WTC11 (cell line): ENCODE data around the gene MED9. TPM values are rescaled to one million over a fixed set of nuclear protein-coding genes. Genes with fewer than 3 reads are reported as not detected.

Experiments used
- ATAC-seq: fragments of 200-7000 bp; cut with Tn5 transposase; 2 replicates; pipeline ENCODE4 v1.10.0; 2021; ENCODE audit warnings: mild to moderate bottlenecking, moderate library complexity
- CTCF ChIA-PET: fragments of 300-600 bp; sonication (Branson Sonifier 250); formaldehyde crosslinking; loops from one replicate; lab custom pipeline; 2021; ENCODE audit warnings: antibody characterized with exemption; lab: Charles Lee
- POLR2A ChIA-PET: fragments of 350-600 bp; sonication (Branson Sonifier 250); formaldehyde crosslinking; loops from one replicate; lab custom pipeline; 2021; ENCODE audit warnings: antibody characterized with exemption; lab: Charles Lee
- DNase-seq: peaks from one replicate; pipeline ENCODE4 v3.0.0; 2021; ENCODE audit warnings: low spot score
- H3K27ac Mint-ChIP-seq: 2 replicates; pipeline ENCODE4 v1.8.0; 2021; ENCODE audit warnings: mixed read lengths
- H3K27me3 Mint-ChIP-seq: 2 replicates; pipeline ENCODE4 v1.8.0; 2021; ENCODE audit warnings: low read depth, mild to moderate bottlenecking, moderate library complexity, mixed read lengths
- H3K36me3 Mint-ChIP-seq: 2 replicates; pipeline ENCODE4 v1.8.0; 2021; ENCODE audit warnings: mixed read lengths
- H3K4me1 Mint-ChIP-seq: 2 replicates; pipeline ENCODE4 v1.8.0; 2022; ENCODE audit warnings: mixed read lengths
- H3K4me3 Mint-ChIP-seq: 2 replicates; pipeline ENCODE4 v1.8.0; 2021; ENCODE audit warnings: mild to moderate bottlenecking, moderate library complexity, mixed read lengths
- H3K9me3 Mint-ChIP-seq: 2 replicates; pipeline ENCODE4 v1.8.0; 2021; ENCODE audit warnings: mixed read lengths
- ATF1 ChIP-seq: sonication (generic); formaldehyde crosslinking; IDR thresholded peaks from 2 replicates; pipeline ENCODE4 v1.8.1; 2023; ENCODE audit warnings: mild to moderate bottlenecking, moderate library complexity, missing genetic modification reagents
- ATF3 ChIP-seq: sonication (generic); formaldehyde crosslinking; conservative IDR thresholded peaks from 2 replicates; pipeline ENCODE4 v1.8.1; 2022; ENCODE audit warnings: mild to moderate bottlenecking, missing genetic modification reagents
- ATF6 ChIP-seq: sonication (generic); formaldehyde crosslinking; IDR thresholded peaks from 2 replicates; pipeline ENCODE4 v1.8.1; 2023; ENCODE audit warnings: mild to moderate bottlenecking, missing genetic modification reagents
- CTCF ChIP-seq: fragments of 200-600 bp; IDR thresholded peaks from 2 replicates; pipeline ENCODE4 v1.8.0; 2022; ENCODE audit warnings: antibody characterized with exemption
- ELF4 ChIP-seq: sonication (generic); formaldehyde crosslinking; IDR thresholded peaks from 2 replicates; pipeline ENCODE4 v1.8.1; 2022; ENCODE audit warnings: low read depth, mild to moderate bottlenecking, moderate library complexity, missing genetic modification reagents
- FOXJ3 ChIP-seq: sonication (generic); formaldehyde crosslinking; IDR thresholded peaks from 2 replicates; pipeline ENCODE4 v1.9.0; 2021; ENCODE audit warnings: missing genetic modification reagents, mild to moderate bottlenecking, borderline replicate concordance
- HMGA2 ChIP-seq: fragments of 250-450 bp; sonication (Bioruptor Pico); IDR thresholded peaks from 2 replicates; pipeline ENCODE4 v1.4.0; 2021; ENCODE audit warnings: mild to moderate bottlenecking, moderate library complexity
- KAT7 ChIP-seq: sonication (generic); formaldehyde crosslinking; IDR thresholded peaks from 2 replicates; pipeline ENCODE4 v1.8.1; 2023; ENCODE audit warnings: missing genetic modification reagents, mild to moderate bottlenecking, borderline replicate concordance
- MYBL2 ChIP-seq: sonication (generic); formaldehyde crosslinking; IDR thresholded peaks from 2 replicates; pipeline ENCODE4 v1.8.1; 2023; ENCODE audit warnings: mild to moderate bottlenecking, moderate library complexity, missing genetic modification reagents
- NFATC4 ChIP-seq: fragments of 250-450 bp; sonication (Bioruptor Pico); IDR thresholded peaks from 2 replicates; pipeline ENCODE4 v1.9.0; 2021; ENCODE audit warnings: mild to moderate bottlenecking
- NFE2L1 ChIP-seq: sonication (generic); formaldehyde crosslinking; IDR thresholded peaks from 2 replicates; pipeline ENCODE4 v1.8.1; 2023; ENCODE audit warnings: missing genetic modification reagents
- NFYB ChIP-seq: sonication (generic); formaldehyde crosslinking; conservative IDR thresholded peaks from 2 replicates; pipeline ENCODE4 v1.8.0; 2022; ENCODE audit warnings: low read depth, missing genetic modification reagents
- NR3C1 ChIP-seq: sonication (generic); formaldehyde crosslinking; conservative IDR thresholded peaks from 2 replicates; pipeline ENCODE4 v1.8.1; 2023; ENCODE audit warnings: low read depth, mild to moderate bottlenecking, missing genetic modification reagents
- OVOL2 ChIP-seq: fragments of 250-450 bp; sonication (Bioruptor Pico); IDR thresholded peaks from 2 replicates; pipeline ENCODE4 v1.9.0; 2021; ENCODE audit warnings: mild to moderate bottlenecking, borderline replicate concordance
- PRRX2 ChIP-seq: fragments of 250-450 bp; sonication (Bioruptor Pico); IDR thresholded peaks from 2 replicates; pipeline ENCODE4 v1.8.0; 2021; ENCODE audit warnings: mild to moderate bottlenecking
- RELA ChIP-seq: sonication (generic); formaldehyde crosslinking; IDR thresholded peaks from 2 replicates; pipeline ENCODE4 v1.8.1; 2022; ENCODE audit warnings: missing genetic modification reagents, mild to moderate bottlenecking, borderline replicate concordance
- SOX15 ChIP-seq: fragments of 250-450 bp; sonication (Bioruptor Pico); IDR thresholded peaks from 2 replicates; pipeline ENCODE4 v1.9.0; 2021; ENCODE audit warnings: mild to moderate bottlenecking
- TCF7 ChIP-seq: sonication (generic); formaldehyde crosslinking; IDR thresholded peaks from 2 replicates; pipeline ENCODE4 v1.8.0; 2022; ENCODE audit warnings: mild to moderate bottlenecking, low read depth, missing genetic modification reagents, moderate library complexity
- TEAD4 ChIP-seq: sonication (generic); formaldehyde crosslinking; IDR thresholded peaks from 2 replicates; pipeline ENCODE4 v1.8.0; 2022; ENCODE audit warnings: mild to moderate bottlenecking, missing genetic modification reagents
- USF1 ChIP-seq: sonication (generic); formaldehyde crosslinking; IDR thresholded peaks from 2 replicates; pipeline ENCODE4 v1.8.0; 2022; ENCODE audit warnings: mild to moderate bottlenecking, missing genetic modification reagents
- ZBTB21 ChIP-seq: sonication (generic); formaldehyde crosslinking; IDR thresholded peaks from 2 replicates; pipeline ENCODE4 v1.8.1; 2023; ENCODE audit warnings: mild to moderate bottlenecking, missing genetic modification reagents, borderline replicate concordance
- ZNF138 ChIP-seq: sonication (generic); formaldehyde crosslinking; conservative IDR thresholded peaks from 2 replicates; pipeline ENCODE4 v1.8.1; 2022; ENCODE audit warnings: mild to moderate bottlenecking, moderate library complexity, missing genetic modification reagents
- ZNF263 ChIP-seq: sonication (generic); formaldehyde crosslinking; IDR thresholded peaks from 2 replicates; pipeline ENCODE4 v1.8.1; 2022; ENCODE audit warnings: low read depth, mild to moderate bottlenecking, moderate library complexity, missing genetic modification reagents
- ZNF281 ChIP-seq: sonication (generic); formaldehyde crosslinking; IDR thresholded peaks from 2 replicates; pipeline ENCODE4 v1.8.0; 2023; ENCODE audit warnings: mild to moderate bottlenecking, missing genetic modification reagents
- ZNF396 ChIP-seq: fragments of 250-450 bp; sonication (Bioruptor Pico); IDR thresholded peaks from 2 replicates; pipeline ENCODE4 v1.8.0; 2021; ENCODE audit warnings: mild to moderate bottlenecking, moderate library complexity, borderline replicate concordance
- ZNF423 ChIP-seq: fragments of 250-450 bp; sonication (Bioruptor Pico); IDR thresholded peaks from 2 replicates; pipeline ENCODE4 v2.1.2; 2022; ENCODE audit warnings: mild to moderate bottlenecking, moderate library complexity
- ZNF425 ChIP-seq: fragments of 250-450 bp; sonication (Bioruptor Pico); conservative IDR thresholded peaks from 2 replicates; pipeline ENCODE4 v1.9.0; 2021; ENCODE audit warnings: mild to moderate bottlenecking
- ZNF671 ChIP-seq: fragments of 250-450 bp; sonication (Bioruptor Pico); IDR thresholded peaks from 2 replicates; pipeline ENCODE4 v1.8.0; 2021; ENCODE audit warnings: mild to moderate bottlenecking
- total RNA-seq: library from RNA; stranded (reverse); gene quantifications from 3 replicates; pipeline ENCODE4 v1.2.3, GENCODE V29; 2021

Gene MED9
- total RNA-seq, 1 experiment from 2014 or later: 21.1 TPM

- TF ChIP-seq USF1: no peak
- no peak for TF ChIP-seq ATF6 (CRISPR knock-in tag)
- no peak for TF ChIP-seq ATF3
- no peak for TF ChIP-seq HMGA2 (CRISPR knock-in tag)
- no peak for TF ChIP-seq OVOL2
Measured at GRCh38 chr17:17494499-17494869, 17.7 kb downstream of the MED9 start (continued).

GRCh38 chr17:17494870-17495535, 18.2 kb downstream of the MED9 start:
- H3K9me3 Mint-ChIP-seq: no peaks in the 10 kb centered on the region
- H3K36me3 Mint-ChIP-seq: peaks cover 9% of the 10 kb centered on the region
- CTCF ChIA-PET: interaction anchor here (1.0 to 3.9 kb wide), 9 partner anchors 14 to 424 kb away, joined by 3 to 71 read pairs (median 13); no protein-coding TSS in a partner anchor
- H3K4me3 Mint-ChIP-seq: peak overlapping the region; percentile 81
- H3K27me3 Mint-ChIP-seq: peaks cover 29% of the 10 kb centered on the region
- H3K27ac Mint-ChIP-seq: no peak overlapping the region
- ATAC-seq (no peak), DNase-seq (peak; percentile 69)
- peaks cover 41% of the 10 kb centered on the region for H3K4me1 Mint-ChIP-seq
- POLR2A ChIA-PET: interaction anchor here (0.7 to 1.7 kb wide), 3 partner anchors 116 to 256 kb away, joined by 3 to 7 read pairs (median 3); no protein-coding TSS in a partner anchor
- TF ChIP-seq FOXJ3 (CRISPR knock-in tag): no peak
- no peak for TF ChIP-seq ATF1
- no peak for TF ChIP-seq NFYB
- no peak for TF ChIP-seq ZNF671 (CRISPR knock-in tag)
- no peak for TF ChIP-seq HMGA2 (CRISPR knock-in tag)
- TF ChIP-seq ZNF138 (CRISPR knock-in tag): no peak
- no peak for TF ChIP-seq ZNF396
- no peak for TF ChIP-seq NR3C1
- TF ChIP-seq ZNF423: no peak
- TF ChIP-seq ZNF281 (CRISPR knock-in tag): no peak
- TF ChIP-seq SOX15: no peak
- no peak for TF ChIP-seq ZNF425 (CRISPR knock-in tag)
- no peak for TF ChIP-seq NFATC4 (CRISPR knock-in tag)
- peak; percentile 3; the same call in 1 of the 2 replicates for TF ChIP-seq MYBL2 (CRISPR knock-in tag)
- TF ChIP-seq NFE2L1 (CRISPR knock-in tag): no peak
- TF ChIP-seq RELA (CRISPR knock-in tag): peak; percentile 79; the same call in 1 of the 2 replicates
- TF ChIP-seq CTCF: no peak
- no peak for TF ChIP-seq TCF7
- TF ChIP-seq KAT7 (CRISPR knock-in tag): peak; percentile 60; the same call in 1 of the 2 replicates
- no peak for TF ChIP-seq ZBTB21 (CRISPR knock-in tag)
- TF ChIP-seq PRRX2: no peak
- TF ChIP-seq ELF4 (CRISPR knock-in tag): no peak
- no peak for TF ChIP-seq TEAD4 (CRISPR knock-in tag)
- TF ChIP-seq ZNF263: no peak
